HepG2 (cell line): ENCODE measurements around the gene PPP4C. TPM values are rescaled to one million over a fixed set of nuclear protein-coding genes. Genes with fewer than 3 reads are reported as not detected.

Source experiments
- CEBPB ChIP-seq: IDR thresholded peaks from 2 replicates; pipeline ENCODE4 v1.6.1; 2011; ENCODE audit warnings: low read depth, low read length, improper control_type of control experiment, borderline replicate concordance
- FOSL1 ChIP-seq: sonication (generic); formaldehyde crosslinking; IDR thresholded peaks from 2 replicates; pipeline ENCODE4 v1.9.0; 2021; ENCODE audit warnings: missing genetic modification reagents, borderline replicate concordance
- GFI1 ChIP-seq: sonication (generic); formaldehyde crosslinking; IDR thresholded peaks from 2 replicates; pipeline ENCODE4 v1.5.0; 2020; ENCODE audit warnings: missing genetic modification reagents, mild to moderate bottlenecking, borderline replicate concordance
- KAT2B ChIP-seq: fragments of 150-350 bp; IDR thresholded peaks from 2 replicates; pipeline ENCODE4 v1.6.1; 2014; ENCODE audit warnings: low read depth, low read length, borderline replicate concordance
- MYNN ChIP-seq: sonication (generic); formaldehyde crosslinking; IDR thresholded peaks from 2 replicates; pipeline ENCODE4 v1.4.0; 2020; ENCODE audit warnings: mild to moderate bottlenecking, low read depth, missing genetic modification reagents
- NFYC ChIP-seq: IDR thresholded peaks from 2 replicates; pipeline ENCODE4 v1.6.1; 2016; ENCODE audit warnings: missing genetic modification reagents, missing compliant biosample characterization
- PTBP1 ChIP-seq: fragments of 200-400 bp; formaldehyde crosslinking; IDR thresholded peaks from 2 replicates; pipeline ENCODE4 v1.6.1; 2018; ENCODE audit warnings: low read length, low read depth; ENCODE audit not compliant: poor library complexity, severe bottlenecking
- SIX4 ChIP-seq: sonication (generic); formaldehyde crosslinking; IDR thresholded peaks from 2 replicates; pipeline ENCODE4 v1.4.0; 2020; ENCODE audit warnings: missing genetic modification reagents
- ZNF224 ChIP-seq: sonication (generic); formaldehyde crosslinking; IDR thresholded peaks from 2 replicates; pipeline ENCODE4 v1.5.0; 2020; ENCODE audit warnings: mild to moderate bottlenecking, missing genetic modification reagents
- ZNF460 ChIP-seq: sonication (generic); formaldehyde crosslinking; IDR thresholded peaks from 2 replicates; pipeline ENCODE4 v1.5.1; 2020; ENCODE audit warnings: missing genetic modification reagents, mild to moderate bottlenecking, borderline replicate concordance
- polyA plus RNA-seq, 8 experiments: library from polyadenylated mRNA; depleted of rRNA in 3 of 8; stranded (reverse) in 7 of 8; unstranded in 1 of 8; fragments of >200 nt; fragmentation: Illumina TruSeq in 4 of 8; extraction: Trizol in 4 of 8; gene quantifications; 2 replicates each; pipeline versions ENCODE4 v1.2.1 to v1.2.3, GENCODE V29; 2011 to 2016; ENCODE audit warnings: low read depth in 4 of 8, missing spikeins in 1 of 8, mixed read lengths in 1 of 8; ENCODE audit not compliant: insufficient read depth in 1 of 8
- total RNA-seq, 5 experiments: library from RNA; depleted of rRNA; stranded (reverse); fragments of >200 nt; fragmentation: Illumina TruSeq; extraction: Trizol; gene quantifications; 2 replicates each; pipeline ENCODE4 v1.2.3, GENCODE V29; 2016; ENCODE audit warnings: low read depth in 1 of 5
- TF ChIP-seq, protein P1 (sequence below): sonication (generic); formaldehyde crosslinking; conservative IDR thresholded peaks from 2 replicates; pipeline ENCODE4 v1.4.0; 2020; ENCODE audit warnings: missing genetic modification reagents
- TF ChIP-seq, protein P2 (sequence below): sonication (generic); formaldehyde crosslinking; IDR thresholded peaks from 2 replicates; pipeline ENCODE4 v1.5.0; 2020; ENCODE audit warnings: mild to moderate bottlenecking, missing genetic modification reagents, borderline replicate concordance
- TF ChIP-seq, protein P3 (sequence below): sonication (generic); formaldehyde crosslinking; IDR thresholded peaks from 2 replicates; pipeline ENCODE4 v1.5.0; 2020; ENCODE audit warnings: mild to moderate bottlenecking, missing genetic modification reagents
- TF ChIP-seq, protein P4 (sequence below): sonication (generic); formaldehyde crosslinking; IDR thresholded peaks from 2 replicates; pipeline ENCODE4 v1.5.0; 2020; ENCODE audit warnings: missing genetic modification reagents
- TF ChIP-seq, protein P5 (sequence below): IDR thresholded peaks from 2 replicates; pipeline ENCODE4 v1.6.1; 2012; ENCODE audit warnings: low read length, improper control_type of control experiment

The PPP4C gene
- total and polyA plus RNA-seq, 2 of the 13 experiments (the other 11 are each of a cell fraction or from before 2014, with no cell fraction given) = 176 to 220 TPM

DNA sequence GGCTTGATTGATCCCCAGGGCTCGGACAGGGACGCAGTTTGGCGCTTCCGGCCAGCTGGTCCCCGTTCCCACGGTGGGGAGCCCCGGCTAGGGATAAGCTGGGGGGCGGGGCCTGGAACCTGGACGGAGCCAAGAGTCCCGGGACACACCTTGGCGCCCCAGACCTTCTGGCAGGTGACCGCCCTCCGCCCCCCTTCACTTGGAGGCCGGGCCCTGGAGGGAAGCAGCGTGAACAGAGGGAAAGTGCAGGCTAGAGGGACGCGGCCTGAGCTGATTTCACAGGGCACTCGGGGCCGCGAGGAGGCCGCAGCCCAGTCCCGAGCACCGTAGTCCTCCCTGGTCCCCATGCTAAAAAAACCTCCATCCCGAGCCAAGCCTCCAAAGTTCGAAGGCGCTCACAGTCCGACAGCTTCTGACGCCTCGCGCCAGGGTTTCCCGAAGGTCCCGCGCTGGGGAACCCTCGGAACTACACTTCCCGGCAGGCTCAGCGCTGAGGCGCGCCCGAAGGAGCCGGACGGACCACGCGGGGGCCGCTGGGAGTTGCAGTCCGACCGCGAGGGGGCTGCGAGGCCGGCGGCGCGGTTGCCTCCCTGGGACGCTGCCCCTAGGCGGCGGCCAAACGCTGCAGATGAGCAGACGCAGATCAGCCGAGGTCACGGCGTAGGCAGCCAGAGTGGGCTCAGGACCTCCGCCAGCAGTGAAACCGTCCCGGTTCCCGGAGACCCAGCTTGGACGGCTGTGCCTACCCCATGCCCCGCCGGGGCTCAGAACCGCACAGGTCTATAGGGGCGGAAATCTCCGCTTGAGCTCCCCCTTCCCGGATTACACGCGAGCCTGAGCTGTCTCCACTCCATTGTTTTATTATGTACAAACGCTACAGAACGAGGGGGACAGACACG is 15.9 kb downstream of the PPP4C start, which contains the start of gene TBX6 (continued):
- TF ChIP-seq, protein P1, sequence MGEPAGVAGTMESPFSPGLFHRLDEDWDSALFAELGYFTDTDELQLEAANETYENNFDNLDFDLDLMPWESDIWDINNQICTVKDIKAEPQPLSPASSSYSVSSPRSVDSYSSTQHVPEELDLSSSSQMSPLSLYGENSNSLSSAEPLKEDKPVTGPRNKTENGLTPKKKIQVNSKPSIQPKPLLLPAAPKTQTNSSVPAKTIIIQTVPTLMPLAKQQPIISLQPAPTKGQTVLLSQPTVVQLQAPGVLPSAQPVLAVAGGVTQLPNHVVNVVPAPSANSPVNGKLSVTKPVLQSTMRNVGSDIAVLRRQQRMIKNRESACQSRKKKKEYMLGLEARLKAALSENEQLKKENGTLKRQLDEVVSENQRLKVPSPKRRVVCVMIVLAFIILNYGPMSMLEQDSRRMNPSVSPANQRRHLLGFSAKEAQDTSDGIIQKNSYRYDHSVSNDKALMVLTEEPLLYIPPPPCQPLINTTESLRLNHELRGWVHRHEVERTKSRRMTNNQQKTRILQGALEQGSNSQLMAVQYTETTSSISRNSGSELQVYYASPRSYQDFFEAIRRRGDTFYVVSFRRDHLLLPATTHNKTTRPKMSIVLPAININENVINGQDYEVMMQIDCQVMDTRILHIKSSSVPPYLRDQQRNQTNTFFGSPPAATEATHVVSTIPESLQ (CRISPR knock-in tag) = no peak
- TF ChIP-seq SIX4 (CRISPR knock-in tag) = peak; percentile 50; the same call in 1 of the 2 replicates
- TF ChIP-seq GFI1 (CRISPR knock-in tag) = 0 out of 2 replicates have a peak, but pooled peaks have one; percentile 77
- no peak for TF ChIP-seq KAT2B
- peak; percentile 16; the same call in 1 of the 2 replicates for TF ChIP-seq MYNN
- peak; percentile 39; the same call in 1 of the 2 replicates for TF ChIP-seq FOSL1 (CRISPR knock-in tag)
- TF ChIP-seq, protein P2, sequence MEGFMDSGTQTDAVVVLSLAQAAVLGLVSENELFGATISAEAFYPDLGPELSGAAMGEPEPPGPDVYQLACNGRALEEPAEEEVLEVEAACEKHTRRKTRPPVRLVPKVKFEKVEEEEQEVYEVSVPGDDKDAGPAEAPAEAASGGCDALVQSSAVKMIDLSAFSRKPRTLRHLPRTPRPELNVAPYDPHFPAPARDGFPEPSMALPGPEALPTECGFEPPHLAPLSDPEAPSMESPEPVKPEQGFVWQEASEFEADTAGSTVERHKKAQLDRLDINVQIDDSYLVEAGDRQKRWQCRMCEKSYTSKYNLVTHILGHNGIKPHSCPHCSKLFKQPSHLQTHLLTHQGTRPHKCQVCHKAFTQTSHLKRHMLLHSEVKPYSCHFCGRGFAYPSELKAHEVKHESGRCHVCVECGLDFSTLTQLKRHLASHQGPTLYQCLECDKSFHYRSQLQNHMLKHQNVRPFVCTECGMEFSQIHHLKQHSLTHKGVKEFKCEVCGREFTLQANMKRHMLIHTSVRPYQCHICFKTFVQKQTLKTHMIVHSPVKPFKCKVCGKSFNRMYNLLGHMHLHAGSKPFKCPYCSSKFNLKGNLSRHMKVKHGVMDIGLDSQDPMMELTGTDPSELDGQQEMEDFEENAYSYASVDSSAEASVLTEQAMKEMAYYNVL (CRISPR knock-in tag) = no peak; the same call in 1 of the 2 replicates
- peak; percentile 57 for TF ChIP-seq NFYC (CRISPR knock-in tag)
- TF ChIP-seq, protein P3, sequence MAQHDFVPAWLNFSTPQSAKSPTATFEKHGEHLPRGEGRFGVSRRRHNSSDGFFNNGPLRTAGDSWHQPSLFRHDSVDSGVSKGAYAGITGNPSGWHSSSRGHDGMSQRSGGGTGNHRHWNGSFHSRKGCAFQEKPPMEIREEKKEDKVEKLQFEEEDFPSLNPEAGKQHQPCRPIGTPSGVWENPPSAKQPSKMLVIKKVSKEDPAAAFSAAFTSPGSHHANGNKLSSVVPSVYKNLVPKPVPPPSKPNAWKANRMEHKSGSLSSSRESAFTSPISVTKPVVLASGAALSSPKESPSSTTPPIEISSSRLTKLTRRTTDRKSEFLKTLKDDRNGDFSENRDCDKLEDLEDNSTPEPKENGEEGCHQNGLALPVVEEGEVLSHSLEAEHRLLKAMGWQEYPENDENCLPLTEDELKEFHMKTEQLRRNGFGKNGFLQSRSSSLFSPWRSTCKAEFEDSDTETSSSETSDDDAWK = no peak
- TF ChIP-seq PTBP1 = peak; percentile 16
- 0 out of 2 replicates have a peak, but pooled peaks have one; percentile 21 for TF ChIP-seq ZNF224 (CRISPR knock-in tag)
- TF ChIP-seq CEBPB = no peak
- TF ChIP-seq, protein P4, sequence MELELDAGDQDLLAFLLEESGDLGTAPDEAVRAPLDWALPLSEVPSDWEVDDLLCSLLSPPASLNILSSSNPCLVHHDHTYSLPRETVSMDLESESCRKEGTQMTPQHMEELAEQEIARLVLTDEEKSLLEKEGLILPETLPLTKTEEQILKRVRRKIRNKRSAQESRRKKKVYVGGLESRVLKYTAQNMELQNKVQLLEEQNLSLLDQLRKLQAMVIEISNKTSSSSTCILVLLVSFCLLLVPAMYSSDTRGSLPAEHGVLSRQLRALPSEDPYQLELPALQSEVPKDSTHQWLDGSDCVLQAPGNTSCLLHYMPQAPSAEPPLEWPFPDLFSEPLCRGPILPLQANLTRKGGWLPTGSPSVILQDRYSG (CRISPR knock-in tag) = no peak; the same call in 1 of the 2 replicates
- TF ChIP-seq ZNF460 (CRISPR knock-in tag) = no peak
- TF ChIP-seq, protein P5, sequence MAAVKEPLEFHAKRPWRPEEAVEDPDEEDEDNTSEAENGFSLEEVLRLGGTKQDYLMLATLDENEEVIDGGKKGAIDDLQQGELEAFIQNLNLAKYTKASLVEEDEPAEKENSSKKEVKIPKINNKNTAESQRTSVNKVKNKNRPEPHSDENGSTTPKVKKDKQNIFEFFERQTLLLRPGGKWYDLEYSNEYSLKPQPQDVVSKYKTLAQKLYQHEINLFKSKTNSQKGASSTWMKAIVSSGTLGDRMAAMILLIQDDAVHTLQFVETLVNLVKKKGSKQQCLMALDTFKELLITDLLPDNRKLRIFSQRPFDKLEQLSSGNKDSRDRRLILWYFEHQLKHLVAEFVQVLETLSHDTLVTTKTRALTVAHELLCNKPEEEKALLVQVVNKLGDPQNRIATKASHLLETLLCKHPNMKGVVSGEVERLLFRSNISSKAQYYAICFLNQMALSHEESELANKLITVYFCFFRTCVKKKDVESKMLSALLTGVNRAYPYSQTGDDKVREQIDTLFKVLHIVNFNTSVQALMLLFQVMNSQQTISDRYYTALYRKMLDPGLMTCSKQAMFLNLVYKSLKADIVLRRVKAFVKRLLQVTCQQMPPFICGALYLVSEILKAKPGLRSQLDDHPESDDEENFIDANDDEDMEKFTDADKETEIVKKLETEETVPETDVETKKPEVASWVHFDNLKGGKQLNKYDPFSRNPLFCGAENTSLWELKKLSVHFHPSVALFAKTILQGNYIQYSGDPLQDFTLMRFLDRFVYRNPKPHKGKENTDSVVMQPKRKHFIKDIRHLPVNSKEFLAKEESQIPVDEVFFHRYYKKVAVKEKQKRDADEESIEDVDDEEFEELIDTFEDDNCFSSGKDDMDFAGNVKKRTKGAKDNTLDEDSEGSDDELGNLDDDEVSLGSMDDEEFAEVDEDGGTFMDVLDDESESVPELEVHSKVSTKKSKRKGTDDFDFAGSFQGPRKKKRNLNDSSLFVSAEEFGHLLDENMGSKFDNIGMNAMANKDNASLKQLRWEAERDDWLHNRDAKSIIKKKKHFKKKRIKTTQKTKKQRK = no peak
